ENCODE results near the gene PTPRJ. TPM values are rescaled to one million over a fixed set of nuclear protein-coding genes. Genes with fewer than 3 reads are reported as not detected.
"Not testable (repeated sequence)": the region's sequence is repeated elsewhere in the genome, so short reads cannot be mapped to it uniquely, and the experiment has no call there.

Gene PTPRJ
- total RNA-seq, 2 experiments from 2014 or later = 74.3 to 80.5 TPM

DNA sequence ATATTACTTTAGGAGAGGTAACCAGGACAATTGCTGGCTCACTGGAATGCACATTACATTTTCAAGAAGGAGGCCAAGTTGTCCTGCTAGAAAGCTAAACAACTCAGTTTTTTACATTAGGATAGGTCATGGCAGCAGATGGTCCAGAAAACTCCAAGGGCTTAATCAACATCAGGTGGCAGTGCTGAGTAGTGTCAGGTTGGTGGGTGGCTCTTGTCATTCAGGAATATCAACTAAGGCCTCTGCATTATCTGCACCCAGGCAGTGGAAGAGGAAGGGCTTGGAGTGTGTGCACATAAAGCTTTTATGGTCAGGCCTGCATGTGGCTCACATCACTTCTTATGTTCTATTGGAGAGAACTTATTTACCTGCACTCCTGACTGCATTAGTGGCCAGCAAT is 204.1 kb downstream of the PTPRJ start:
- DNase-seq (no peak), ATAC-seq (no peak)
- Mint-ChIP-seq H3K9me3 (ENCODE audit: low read depth) (peaks cover 3% of the 10 kb centered on the region), H3K4me1 (no peaks in the 10 kb centered on the region), H3K4me3 (no peak overlapping the region), H3K27ac (no peak overlapping the region), H3K36me3 (no peaks in the 10 kb centered on the region), H3K27me3 (peaks cover 11% of the 10 kb centered on the region)
- CTCF ChIA-PET = no interaction called here

DNA sequence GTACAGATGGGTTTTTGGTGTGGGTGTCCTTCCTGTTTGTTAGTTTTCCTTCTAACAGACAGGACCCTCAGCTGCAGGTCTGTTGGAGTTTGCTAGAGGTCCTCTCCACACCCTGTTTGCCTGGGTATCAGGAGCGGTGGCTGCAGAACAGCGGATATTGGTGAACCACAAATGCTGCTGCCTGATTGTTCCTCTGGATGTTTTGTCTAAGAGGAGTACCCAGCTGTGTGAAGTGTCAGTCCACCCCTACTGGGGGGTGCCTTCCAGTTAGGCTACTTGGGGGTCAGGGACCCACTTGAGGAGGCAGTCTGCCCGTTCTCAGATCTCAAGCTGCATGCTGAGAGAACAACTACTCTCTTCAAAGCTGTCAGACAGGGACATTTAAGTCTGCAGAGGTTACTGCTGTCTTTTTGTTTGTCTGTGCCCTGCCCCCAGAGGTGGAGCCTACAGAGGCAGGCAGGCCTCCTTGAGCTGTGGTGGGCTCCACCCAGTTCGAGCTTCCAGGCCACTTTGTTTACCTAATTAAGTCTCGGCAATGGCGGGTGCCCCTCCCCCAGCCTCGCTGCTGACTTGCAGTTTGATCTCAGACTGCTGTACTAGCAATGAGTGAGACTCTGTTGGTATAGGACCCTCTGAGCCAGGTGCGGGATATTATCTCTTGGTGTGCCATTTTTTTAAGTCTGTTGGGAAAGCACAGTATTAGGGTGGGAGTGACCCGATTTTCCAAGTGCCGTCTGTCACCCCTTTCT is 210.7 kb downstream of the PTPRJ start:
- H3K9me3 Mint-ChIP-seq (ENCODE audit: low read depth); ATAC-seq; CTCF ChIA-PET; H3K36me3 Mint-ChIP-seq: not testable (repeated sequence)
- H3K4me3 Mint-ChIP-seq = peak overlapping the region; percentile 45
- peaks cover 15% of the 10 kb centered on the region for H3K4me1 Mint-ChIP-seq
- H3K27ac Mint-ChIP-seq = peak overlapping the region; percentile 81
- DNase-seq = peak; percentile 60
- H3K27me3 Mint-ChIP-seq = peaks cover 14% of the 10 kb centered on the region

DNA sequence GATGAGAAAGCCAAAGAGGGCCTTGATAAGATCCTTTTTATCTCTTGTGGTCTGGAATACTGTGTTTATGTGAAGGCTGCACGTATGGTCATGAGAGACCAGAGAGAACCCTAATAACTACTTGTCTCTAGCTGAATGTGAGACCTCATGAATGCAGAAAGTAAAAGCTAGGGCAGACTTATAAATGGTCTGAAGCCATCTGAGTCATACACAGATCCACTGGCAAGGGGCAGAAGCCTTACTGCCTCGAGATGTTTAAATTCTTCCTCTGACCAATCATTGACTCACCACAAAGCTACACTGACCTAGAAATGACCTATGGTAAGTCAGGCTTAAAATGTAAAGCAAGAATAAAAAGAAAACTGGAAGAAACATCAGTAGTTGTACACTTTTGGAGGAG is 213.5 kb downstream of the PTPRJ start:
- Mint-ChIP-seq H3K4me1 (peaks cover 15% of the 10 kb centered on the region), H3K27ac (no peak overlapping the region), H3K9me3 (ENCODE audit: low read depth) (peaks cover 3% of the 10 kb centered on the region), H3K36me3 (peaks cover 3% of the 10 kb centered on the region), H3K4me3 (no peak overlapping the region), H3K27me3 (peaks cover 7% of the 10 kb centered on the region)
- no peak for DNase-seq
- CTCF ChIA-PET = no interaction called here
- ATAC-seq = no peak

DNA sequence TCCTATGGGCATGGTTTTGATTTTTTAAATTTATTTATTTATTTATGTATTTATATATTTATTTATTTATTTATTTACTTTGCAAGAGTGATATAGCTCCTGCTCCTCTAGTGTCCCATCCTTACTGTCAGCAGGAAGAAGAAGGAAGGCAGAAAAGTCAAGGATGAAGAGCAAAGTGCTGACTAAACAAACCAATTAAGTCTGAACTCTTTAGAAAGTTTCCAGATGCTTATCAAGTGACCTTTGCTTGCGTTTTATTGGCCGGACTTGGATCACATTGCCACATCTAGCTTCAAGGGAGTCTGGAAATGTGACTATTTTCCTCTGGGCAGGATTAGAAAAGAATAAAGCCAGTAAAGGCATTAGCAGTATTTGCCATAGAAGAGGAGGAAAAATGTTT is 227.5 kb downstream of the PTPRJ start:
- H3K36me3 Mint-ChIP-seq = no peaks in the 10 kb centered on the region
- CTCF ChIA-PET = no interaction called here
- H3K9me3 Mint-ChIP-seq (ENCODE audit: low read depth) = no peaks in the 10 kb centered on the region
- no peak for ATAC-seq
- H3K27ac Mint-ChIP-seq = no peak overlapping the region
- H3K4me1 Mint-ChIP-seq = no peaks in the 10 kb centered on the region
- H3K4me3 Mint-ChIP-seq = no peak overlapping the region
- H3K27me3 Mint-ChIP-seq = peaks cover 13% of the 10 kb centered on the region
- no peak for DNase-seq

DNA sequence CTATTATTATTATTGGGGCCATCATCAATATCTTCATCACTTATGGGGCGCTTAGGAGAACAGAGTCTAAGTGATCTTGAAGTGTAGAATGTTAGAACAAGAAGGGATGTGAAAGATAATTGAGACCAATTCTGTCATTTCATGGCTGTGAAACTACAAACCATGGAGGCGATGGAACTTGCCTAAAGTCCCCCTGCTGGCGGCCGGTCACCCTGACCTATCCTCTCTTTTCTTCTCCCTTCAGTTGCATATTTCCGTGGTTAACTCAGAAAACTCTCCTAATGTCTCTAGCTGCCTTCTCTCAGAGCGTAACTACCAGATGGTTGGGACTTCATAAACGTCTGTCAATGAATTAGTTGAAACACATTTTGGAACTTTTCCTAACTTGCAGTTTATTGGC is 229.7 kb downstream of the PTPRJ start:
- DNase-seq (no peak), ATAC-seq (no peak)
- Mint-ChIP-seq H3K27ac (no peak overlapping the region), H3K36me3 (no peaks in the 10 kb centered on the region), H3K27me3 (peaks cover 2% of the 10 kb centered on the region), H3K4me3 (no peak overlapping the region), H3K9me3 (ENCODE audit: low read depth) (no peaks in the 10 kb centered on the region), H3K4me1 (no peaks in the 10 kb centered on the region)
- CTCF ChIA-PET = no interaction called here

DNA sequence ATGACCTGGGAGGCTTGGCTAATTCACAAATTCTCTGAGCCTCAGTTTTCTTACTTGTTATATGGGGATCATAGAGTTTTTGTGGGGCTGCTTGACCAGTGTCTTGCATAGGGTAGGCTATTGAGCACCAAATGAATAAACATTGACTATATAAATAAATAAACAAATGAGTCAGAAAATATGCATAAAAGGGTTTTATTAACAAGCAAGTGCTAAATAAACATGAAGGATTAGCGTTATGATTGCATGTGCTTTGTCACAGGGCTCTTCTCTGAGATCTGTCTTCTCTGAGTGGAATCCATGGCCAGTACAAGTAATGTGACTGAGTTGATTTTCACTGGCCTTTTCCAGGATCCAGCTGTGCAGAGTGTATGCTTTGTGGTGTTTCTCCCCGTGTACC is 236.2 kb downstream of the PTPRJ start, which contains the start of gene OR4B1:
Gene OR4B1, plus strand, starts transcription at position 301 of the 400 bp plus-strand sequence. Its CDS starts 0 bp downstream, at position 301.
- H3K9me3 Mint-ChIP-seq (ENCODE audit: low read depth) = no peaks in the 10 kb centered on the region
- no peaks in the 10 kb centered on the region for H3K4me1 Mint-ChIP-seq
- no peak within 1 kb of the TSS for H3K4me3 Mint-ChIP-seq
- H3K27ac Mint-ChIP-seq = no peak within 1 kb of the TSS
- ATAC-seq (no peak), DNase-seq (no peak)
- H3K36me3 Mint-ChIP-seq = no peaks in the 10 kb centered on the region
- no peaks in the 10 kb centered on the region for H3K27me3 Mint-ChIP-seq
- CTCF ChIA-PET = no interaction called here

Small RNA genes lying within 50 kb of the gene (microRNA-seq; reads per million reads assigned to microRNA genes)
- gene MIR3161 = not detected

Other genes starting within 250 kb of the PTPRJ start
- 100 to 1,000 TPM; 142 to 182 TPM for gene FNBP4, start 213.2 kb upstream of the PTPRJ start, total RNA-seq
- gene NUP160, start 132.2 kb upstream of the PTPRJ start, total RNA-seq = 10 to 100 TPM; 60.0 to 64.6 TPM
- gene OR4B1, start 236.3 kb downstream of the PTPRJ start, total RNA-seq = not detected

Data from activated CD8-positive, alpha-beta memory T cell treated with anti-CD3 and anti-CD28 coated beads, Interleukin-2, amount 10 ng/mL, durations not matched to agents 7 days and 5 days (primary cell).